Forelimb muscle (tissue), 1 donor: ENCODE data around the gene MORN3. TPM values are rescaled to one million over a fixed set of nuclear protein-coding genes. Genes with fewer than 3 reads are reported as not detected.
"Not testable (repeated sequence)": the region's sequence is repeated elsewhere in the genome, so short reads cannot be mapped to it uniquely, and the experiment has no call there.

ENCODE experiments used
- DNase-seq: peaks from one replicate; pipeline ENCODE4 v3.0.0-alpha.2; 2013; ENCODE audit warnings: low read depth
- polyA plus RNA-seq: library from polyadenylated mRNA; unstranded; fragments of 120-200 nt; gene quantifications from one replicate; pipeline ENCODE4 v1.2.1, GENCODE V29; 2013; ENCODE audit not compliant: insufficient read length

The MORN3 gene
- polyA plus RNA-seq, 1 donor: 0.34 TPM

- DNase-seq: no peak
Measured at GRCh38 chr12:121638298-121639202, 30.9 kb downstream of the MORN3 start.

- no peak for DNase-seq
Measured at GRCh38 chr12:121637231-121637914, 32.1 kb downstream of the MORN3 start.

GRCh38 chr12:121634836-121635235, 34.6 kb downstream of the MORN3 start:
- no peak for DNase-seq

- not testable (repeated sequence) for DNase-seq
Measured at GRCh38 chr12:121633833-121634196, 35.6 kb downstream of the MORN3 start.

GRCh38 chr12:121632069-121632970, 37.1 kb downstream of the MORN3 start:
- no peak for DNase-seq

- no peak for DNase-seq
Measured at GRCh38 chr12:121630791-121631355, 38.6 kb downstream of the MORN3 start.

GRCh38 chr12:121628536-121628935, 40.9 kb downstream of the MORN3 start:
- no peak for DNase-seq

GRCh38 chr12:121628037-121628436, 41.4 kb downstream of the MORN3 start:
- no peak for DNase-seq

GRCh38 chr12:121626853-121627640, 42.4 kb downstream of the MORN3 start:
- DNase-seq: no peak

GRCh38 chr12:121626087-121626852, 43.2 kb downstream of the MORN3 start, which contains the start of gene ORAI1:
TSS of gene ORAI1 (plus strand) at chr12:121626530.
- peak; percentile 68 for DNase-seq

GRCh38 chr12:121620333-121620891, 49.0 kb downstream of the MORN3 start:
- no peak for DNase-seq

GRCh38 chr12:121618659-121619233, 50.7 kb downstream of the MORN3 start:
- no peak for DNase-seq

- no peak for DNase-seq
Measured at GRCh38 chr12:121614872-121615467, 54.5 kb downstream of the MORN3 start.

- DNase-seq: no peak
Measured at GRCh38 chr12:121613462-121613861, 56.0 kb downstream of the MORN3 start.

- no peak for DNase-seq
Measured at GRCh38 chr12:121611306-121611705, 58.1 kb downstream of the MORN3 start.

GRCh38 chr12:121610239-121611149, 59.0 kb downstream of the MORN3 start:
- no peak for DNase-seq

- no peak for DNase-seq
Measured at GRCh38 chr12:121608301-121608700, 61.2 kb downstream of the MORN3 start.

GRCh38 chr12:121603581-121603980, 65.9 kb downstream of the MORN3 start:
- no peak for DNase-seq
